Measurements from ENCODE around the gene SFXN2.
A peak's percentile ranks its signal among the peaks of the same experiment; 100 is the strongest.
"Not testable (repeated sequence)": the region's sequence is repeated elsewhere in the genome, so short reads cannot be mapped to it uniquely, and the experiment has no call there.

Gene SFXN2

GRCh38 chr10:102714621-102715455 is at the start of gene SFXN2:
SFXN2 (plus strand) TSS chr10:102714636; CDS start chr10:102726637, 12,001 bp downstream.
- no peak for DNase-seq (ENCODE audit: low read depth)

GRCh38 chr10:102665904-102666509 is 48.4 kb upstream of the SFXN2 start:
- TF ChIP-seq CTCF (IDR thresholded peaks at IDR 0.05; ENCODE audit: low read length, missing control alignments): no peak
- no peak for DNase-seq (ENCODE audit: low read depth)
- no peak overlapping the region for H3K4me3 ChIP-seq (replicated peaks; ENCODE audit: low read depth, low read length)

More at GRCh38 chr10:102714621-102715455, at the start of gene SFXN2:
- TF ChIP-seq CTCF (IDR thresholded peaks at IDR 0.05; ENCODE audit: low read length, missing control alignments): no peak
- H3K4me3 ChIP-seq (replicated peaks; ENCODE audit: low read depth, low read length): peak within 1 kb of the TSS; percentile 95

- DNase-seq (ENCODE audit: low read depth); H3K4me3 ChIP-seq (replicated peaks; ENCODE audit: low read depth, low read length): not testable (repeated sequence)
Measured at GRCh38 chr10:102667411-102667810, 47.0 kb upstream of the SFXN2 start.

- no peak for DNase-seq (ENCODE audit: low read depth)
- H3K4me3 ChIP-seq (replicated peaks; ENCODE audit: low read depth, low read length): no peak overlapping the region
- no peak for TF ChIP-seq CTCF (IDR thresholded peaks at IDR 0.05; ENCODE audit: low read length, missing control alignments)
Measured at GRCh38 chr10:102668326-102669107, 45.9 kb upstream of the SFXN2 start.

GRCh38 chr10:102669206-102670064 is 45.0 kb upstream of the SFXN2 start:
- H3K4me3 ChIP-seq (replicated peaks; ENCODE audit: low read depth, low read length): no peak overlapping the region
- no peak for TF ChIP-seq CTCF (IDR thresholded peaks at IDR 0.05; ENCODE audit: low read length, missing control alignments)
- no peak for DNase-seq (ENCODE audit: low read depth)

GRCh38 chr10:102670065-102670670 is 44.3 kb upstream of the SFXN2 start:
- no peak for DNase-seq (ENCODE audit: low read depth)
- no peak for TF ChIP-seq CTCF (IDR thresholded peaks at IDR 0.05; ENCODE audit: low read length, missing control alignments)
- H3K4me3 ChIP-seq (replicated peaks; ENCODE audit: low read depth, low read length): no peak overlapping the region
